Testis (tissue), 2 donors: Measurements from ENCODE around the gene GAB2.
A peak's percentile ranks its signal among the peaks of the same experiment; 100 is the strongest.

Source experiments
- POLR2A ChIP-seq: fragments of 450-650 bp; IDR thresholded peaks from one replicate; pipeline ENCODE4 v1.6.1; 2017; ENCODE audit warnings: antibody characterized with exemption, mild to moderate bottlenecking, moderate library complexity
- TF ChIP-seq, protein P1 (sequence below), 3 experiments: fragments of 450-650 bp in 2 of 3; fragments of 200-600 bp in 1 of 3; sonication (generic) in 1 of 3; IDR thresholded peaks; one replicate each; pipeline ENCODE4 v1.5.1; 2016 to 2019; ENCODE audit warnings: antibody characterized with exemption in 3 of 3, mild to moderate bottlenecking in 2 of 3, moderate library complexity in 1 of 3

- TF ChIP-seq, protein P1, sequence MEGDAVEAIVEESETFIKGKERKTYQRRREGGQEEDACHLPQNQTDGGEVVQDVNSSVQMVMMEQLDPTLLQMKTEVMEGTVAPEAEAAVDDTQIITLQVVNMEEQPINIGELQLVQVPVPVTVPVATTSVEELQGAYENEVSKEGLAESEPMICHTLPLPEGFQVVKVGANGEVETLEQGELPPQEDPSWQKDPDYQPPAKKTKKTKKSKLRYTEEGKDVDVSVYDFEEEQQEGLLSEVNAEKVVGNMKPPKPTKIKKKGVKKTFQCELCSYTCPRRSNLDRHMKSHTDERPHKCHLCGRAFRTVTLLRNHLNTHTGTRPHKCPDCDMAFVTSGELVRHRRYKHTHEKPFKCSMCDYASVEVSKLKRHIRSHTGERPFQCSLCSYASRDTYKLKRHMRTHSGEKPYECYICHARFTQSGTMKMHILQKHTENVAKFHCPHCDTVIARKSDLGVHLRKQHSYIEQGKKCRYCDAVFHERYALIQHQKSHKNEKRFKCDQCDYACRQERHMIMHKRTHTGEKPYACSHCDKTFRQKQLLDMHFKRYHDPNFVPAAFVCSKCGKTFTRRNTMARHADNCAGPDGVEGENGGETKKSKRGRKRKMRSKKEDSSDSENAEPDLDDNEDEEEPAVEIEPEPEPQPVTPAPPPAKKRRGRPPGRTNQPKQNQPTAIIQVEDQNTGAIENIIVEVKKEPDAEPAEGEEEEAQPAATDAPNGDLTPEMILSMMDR (IDR thresholded peaks at IDR 0.05): peak in 2 of 3 experiments; percentile 17 to 52
- TF ChIP-seq POLR2A: no peak
Observed at GRCh38 chr11:78417888-78418583, 416 bp upstream of the GAB2 start.
